ENCODE data around the gene TMEM179. TPM values are rescaled to one million over a fixed set of nuclear protein-coding genes. Genes with fewer than 3 reads are reported as not detected.

Gene TMEM179
- total and polyA plus RNA-seq, 2 experiments from 2014 or later = 3.6 to 8.6 TPM

DNA sequence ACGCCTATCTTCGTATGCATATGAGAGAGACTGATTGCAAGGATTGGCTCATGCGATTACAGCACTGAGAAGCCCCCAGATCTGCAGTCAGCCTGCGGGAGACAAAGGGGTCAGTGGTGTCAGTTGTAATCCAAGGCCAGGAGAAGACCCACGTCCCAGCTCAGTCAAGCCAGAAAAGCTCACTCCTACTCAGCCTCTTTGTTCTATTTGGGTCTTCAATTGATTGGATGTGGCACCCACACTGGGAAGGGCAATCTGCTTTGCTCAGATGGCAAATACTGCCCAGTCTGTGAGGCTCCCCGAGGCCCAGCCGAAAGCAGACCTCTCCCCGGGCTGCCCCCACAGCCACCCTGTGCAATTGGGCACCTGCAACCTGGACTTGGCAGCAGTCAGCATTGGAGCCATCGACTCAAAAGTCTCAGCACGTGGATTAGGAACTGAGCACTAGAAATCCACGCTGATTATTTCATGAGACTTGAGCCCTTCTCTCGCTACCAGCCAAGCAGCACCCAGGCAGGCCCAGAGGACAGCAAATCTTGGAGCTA, 39.6 kb upstream of the TMEM179 start:
- TF ChIP-seq CTCF (IDR thresholded peaks at IDR 0.05; ENCODE audit: low read depth, low read length) = no peak
- Histone ChIP-seq H3K36me3 (no peaks in the 10 kb centered on the region), H3K4me3 (no peak overlapping the region), H3K9me3 (ENCODE audit: low read depth) (no peaks in the 10 kb centered on the region), H3K4me1 (ENCODE audit: low read depth) (no peaks in the 10 kb centered on the region), H3K27ac (no peak overlapping the region), H3K27me3 (no peaks in the 10 kb centered on the region)
- DNase-seq (ENCODE audit: low read depth in 1 of 2, low spot score in 1 of 2) = no peak

DNA sequence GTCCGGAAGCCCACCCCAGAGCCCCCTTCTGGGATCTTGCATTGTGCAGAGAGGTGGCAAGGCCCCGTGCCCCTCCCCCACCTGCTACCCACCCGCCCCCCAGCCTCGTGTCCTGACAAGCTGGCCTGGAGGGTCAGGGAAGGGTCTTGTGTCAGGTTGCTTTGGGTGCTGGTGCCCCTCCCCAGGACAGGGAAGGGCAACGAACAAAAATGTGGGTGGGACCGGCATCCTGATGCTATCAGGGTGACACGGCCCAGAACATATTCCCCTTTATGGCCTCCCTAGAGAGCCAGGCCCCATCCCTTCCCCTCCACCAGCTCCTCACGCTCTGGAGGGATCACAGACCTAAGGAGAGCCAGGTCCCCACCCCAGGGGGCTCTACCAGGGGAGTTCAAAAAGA, 38.7 kb upstream of the TMEM179 start:
- TF ChIP-seq CTCF (IDR thresholded peaks at IDR 0.05; ENCODE audit: low read depth, low read length) = no peak
- DNase-seq (ENCODE audit: low read depth in 1 of 2, low spot score in 1 of 2) = no peak
- Histone ChIP-seq H3K36me3 (no peaks in the 10 kb centered on the region), H3K9me3 (ENCODE audit: low read depth) (no peaks in the 10 kb centered on the region), H3K27me3 (no peaks in the 10 kb centered on the region), H3K27ac (no peak overlapping the region), H3K4me1 (ENCODE audit: low read depth) (peaks cover 5% of the 10 kb centered on the region), H3K4me3 (no peak overlapping the region)

DNA sequence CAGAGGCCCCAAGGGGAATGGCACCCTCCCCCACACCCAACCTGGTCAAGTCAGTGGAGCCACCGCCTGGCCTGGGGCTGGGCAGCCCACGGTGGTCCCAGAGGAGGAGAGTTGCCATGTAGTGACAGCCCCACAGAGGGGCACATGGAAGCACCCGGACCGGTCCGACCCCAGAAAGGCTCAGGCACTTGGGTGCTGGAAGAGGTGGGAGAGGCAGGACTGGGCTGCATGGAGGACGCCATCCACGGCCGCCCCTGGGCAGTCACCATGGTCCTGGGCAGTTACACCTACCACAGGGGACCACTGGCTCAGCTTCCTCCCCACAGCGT, 37.9 kb upstream of the TMEM179 start:
- H3K4me1 ChIP-seq (ENCODE audit: low read depth) = peaks cover 13% of the 10 kb centered on the region
- no peak overlapping the region for H3K4me3 ChIP-seq
- no peaks in the 10 kb centered on the region for H3K36me3 ChIP-seq
- no peak for TF ChIP-seq CTCF (IDR thresholded peaks at IDR 0.05; ENCODE audit: low read depth, low read length)
- no peak for DNase-seq (ENCODE audit: low read depth in 1 of 2, low spot score in 1 of 2)
- H3K9me3 ChIP-seq (ENCODE audit: low read depth) = no peaks in the 10 kb centered on the region
- H3K27me3 ChIP-seq = no peaks in the 10 kb centered on the region
- no peak overlapping the region for H3K27ac ChIP-seq

DNA sequence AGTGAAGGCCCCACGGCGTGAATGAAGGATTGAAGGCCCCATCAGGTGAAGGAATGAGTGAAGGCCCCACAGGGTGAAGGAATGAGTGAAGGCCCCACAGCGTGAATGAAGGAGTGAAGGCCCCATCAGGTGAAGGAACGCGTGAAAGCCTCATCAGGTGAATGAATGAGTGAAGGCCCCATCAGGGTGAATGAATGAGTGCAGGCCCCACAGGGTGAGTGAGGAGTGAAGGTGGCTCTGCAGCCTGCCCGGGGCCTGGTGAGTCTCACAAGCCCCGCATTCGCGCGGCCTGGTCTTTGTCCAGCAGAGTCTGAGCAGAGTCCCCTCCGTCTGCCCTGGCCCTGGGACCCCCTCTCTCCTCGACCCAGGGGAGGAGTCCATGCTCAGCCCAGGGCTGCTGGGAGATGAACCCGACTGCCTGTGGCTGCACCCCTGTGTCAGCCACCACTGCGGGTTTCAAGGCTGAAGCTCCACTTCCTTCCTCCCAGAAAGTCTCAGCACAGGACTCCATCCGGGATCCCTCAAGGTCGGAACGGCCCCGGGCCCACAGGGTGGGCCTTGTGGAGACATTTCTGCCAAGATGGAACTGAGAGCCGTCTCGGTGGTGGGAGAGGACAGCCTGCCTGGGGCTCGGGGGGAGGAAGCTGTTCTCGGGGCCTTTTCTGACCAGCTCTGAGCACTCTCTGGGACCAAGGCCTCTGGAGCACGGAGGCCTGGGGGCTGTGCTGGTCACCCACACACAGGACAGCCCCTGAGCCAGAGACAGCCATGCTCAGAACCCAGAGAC, 37.4 kb upstream of the TMEM179 start:
- Histone ChIP-seq H3K4me3 (no peak overlapping the region), H3K27ac (no peak overlapping the region), H3K27me3 (no peaks in the 10 kb centered on the region), H3K9me3 (ENCODE audit: low read depth) (no peaks in the 10 kb centered on the region), H3K36me3 (no peaks in the 10 kb centered on the region), H3K4me1 (ENCODE audit: low read depth) (peaks cover 13% of the 10 kb centered on the region)
- no peak for DNase-seq (ENCODE audit: low read depth in 1 of 2, low spot score in 1 of 2)
- no peak for TF ChIP-seq CTCF (IDR thresholded peaks at IDR 0.05; ENCODE audit: low read depth, low read length)

DNA sequence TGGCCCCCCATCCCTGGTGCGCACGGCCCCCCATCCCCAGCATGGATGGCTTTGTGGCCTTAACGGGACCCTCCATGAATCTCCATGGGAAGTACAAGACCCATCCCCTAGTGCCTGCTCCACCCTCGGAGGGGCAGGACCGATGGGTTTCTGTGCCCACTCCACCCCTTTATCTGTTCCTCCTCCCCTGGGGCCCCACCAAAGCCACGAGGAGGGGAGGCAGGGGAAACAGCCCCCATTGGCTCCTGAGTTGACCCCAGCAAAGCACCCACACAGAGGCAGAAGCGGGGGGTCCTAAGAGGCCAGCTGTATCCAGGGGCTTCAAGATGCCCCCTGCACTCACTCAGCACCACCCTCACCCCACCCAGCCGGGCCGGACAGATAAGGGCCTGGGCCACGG, 36.1 kb upstream of the TMEM179 start:
- TF ChIP-seq CTCF (IDR thresholded peaks at IDR 0.05; ENCODE audit: low read depth, low read length) = no peak
- no peak for DNase-seq (ENCODE audit: low read depth in 1 of 2, low spot score in 1 of 2)

More for the DNA sequence above, 36.1 kb upstream of the TMEM179 start:
- Histone ChIP-seq H3K4me1 (ENCODE audit: low read depth) (peaks cover 13% of the 10 kb centered on the region), H3K36me3 (no peaks in the 10 kb centered on the region), H3K9me3 (ENCODE audit: low read depth) (no peaks in the 10 kb centered on the region), H3K27ac (no peak overlapping the region), H3K27me3 (no peaks in the 10 kb centered on the region), H3K4me3 (no peak overlapping the region)
